GM12874 (cell line): ENCODE data around the gene PRPSAP2.

ENCODE experiments used
- TF ChIP-seq, protein P1 (sequence below): IDR thresholded peaks from 2 replicates; pipeline ENCODE4 v1.5.1; 2011; ENCODE audit warnings: low read depth, mild to moderate bottlenecking, control low read depth, low read length, moderate library complexity; ENCODE audit not compliant: insufficient read depth

PRPSAP2 gene

DNA sequence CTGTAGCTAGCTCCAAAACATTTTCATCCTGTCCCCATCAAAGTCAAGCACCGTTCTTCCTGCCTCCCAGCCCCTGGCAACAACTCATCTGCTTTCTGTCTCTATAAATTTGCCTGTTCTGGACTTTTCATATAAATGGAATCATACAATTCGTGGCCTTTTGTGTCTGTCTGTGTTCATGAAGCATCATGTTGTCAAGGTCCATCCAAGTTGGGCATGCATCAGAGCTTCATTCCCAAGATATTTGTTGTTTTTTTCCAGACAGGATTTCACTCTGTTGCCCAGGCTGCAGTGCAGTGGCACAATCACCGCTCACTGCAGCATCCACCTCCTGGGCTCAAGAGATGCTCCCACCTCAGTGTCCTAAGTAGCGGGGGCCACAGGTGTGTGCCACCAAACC is 99.9 kb downstream of the PRPSAP2 start:
- TF ChIP-seq, protein P1, sequence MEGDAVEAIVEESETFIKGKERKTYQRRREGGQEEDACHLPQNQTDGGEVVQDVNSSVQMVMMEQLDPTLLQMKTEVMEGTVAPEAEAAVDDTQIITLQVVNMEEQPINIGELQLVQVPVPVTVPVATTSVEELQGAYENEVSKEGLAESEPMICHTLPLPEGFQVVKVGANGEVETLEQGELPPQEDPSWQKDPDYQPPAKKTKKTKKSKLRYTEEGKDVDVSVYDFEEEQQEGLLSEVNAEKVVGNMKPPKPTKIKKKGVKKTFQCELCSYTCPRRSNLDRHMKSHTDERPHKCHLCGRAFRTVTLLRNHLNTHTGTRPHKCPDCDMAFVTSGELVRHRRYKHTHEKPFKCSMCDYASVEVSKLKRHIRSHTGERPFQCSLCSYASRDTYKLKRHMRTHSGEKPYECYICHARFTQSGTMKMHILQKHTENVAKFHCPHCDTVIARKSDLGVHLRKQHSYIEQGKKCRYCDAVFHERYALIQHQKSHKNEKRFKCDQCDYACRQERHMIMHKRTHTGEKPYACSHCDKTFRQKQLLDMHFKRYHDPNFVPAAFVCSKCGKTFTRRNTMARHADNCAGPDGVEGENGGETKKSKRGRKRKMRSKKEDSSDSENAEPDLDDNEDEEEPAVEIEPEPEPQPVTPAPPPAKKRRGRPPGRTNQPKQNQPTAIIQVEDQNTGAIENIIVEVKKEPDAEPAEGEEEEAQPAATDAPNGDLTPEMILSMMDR, result no peak

DNA sequence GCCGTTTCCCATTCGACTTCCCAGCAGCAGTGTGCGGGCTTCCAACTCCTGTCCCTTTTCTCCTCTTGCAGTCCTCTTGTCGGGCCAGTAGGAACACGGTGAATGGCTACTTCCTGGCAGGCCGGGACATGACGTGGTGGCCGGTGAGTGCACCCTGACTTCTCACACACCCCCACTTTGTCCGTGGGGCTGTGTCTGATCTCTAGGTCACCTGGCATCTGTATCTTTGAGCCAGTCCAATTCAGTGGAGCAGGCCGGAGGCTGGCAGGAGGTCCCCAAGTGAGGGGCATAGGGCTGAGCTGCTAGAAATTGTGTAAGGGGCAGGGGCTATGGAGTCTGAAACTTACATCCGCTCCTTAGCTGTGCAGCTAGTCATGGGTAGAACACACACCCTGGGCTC is 100.7 kb downstream of the PRPSAP2 start:
- TF ChIP-seq, protein P1, result no peak

DNA sequence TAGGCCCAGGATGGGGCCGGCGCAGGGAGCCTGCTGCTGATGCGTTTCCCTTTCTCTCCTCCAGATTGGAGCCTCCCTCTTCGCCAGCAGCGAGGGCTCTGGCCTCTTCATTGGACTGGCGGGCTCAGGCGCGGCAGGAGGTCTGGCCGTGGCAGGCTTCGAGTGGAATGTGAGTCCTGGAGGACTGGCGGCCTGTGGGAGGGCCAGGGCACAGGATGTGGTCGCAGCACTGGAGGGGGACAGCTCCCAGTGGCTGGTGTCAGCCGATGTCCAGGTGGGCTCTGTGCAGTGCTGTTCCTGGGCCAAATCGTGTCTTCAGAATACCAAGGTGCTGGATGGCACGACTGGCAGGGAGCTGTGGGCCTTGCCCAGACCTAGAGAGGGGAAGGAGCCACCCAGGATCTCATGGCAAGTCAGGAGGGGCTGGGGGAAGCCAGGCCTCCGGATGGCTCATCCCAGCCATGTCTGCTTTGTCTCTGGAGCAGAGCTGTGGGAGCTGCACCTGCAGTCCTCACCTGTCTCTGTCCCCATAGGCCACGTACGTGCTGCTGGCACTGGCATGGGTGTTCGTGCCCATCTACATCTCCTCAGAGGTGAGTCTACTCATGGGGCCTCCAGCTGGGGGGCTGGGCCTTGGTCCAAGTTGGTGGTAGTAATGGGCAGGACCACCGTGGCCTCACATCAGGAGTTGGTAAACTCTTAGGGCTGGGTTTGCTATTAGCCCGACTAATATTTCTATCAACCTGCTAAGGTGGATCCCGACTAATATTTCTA is 101.3 kb downstream of the PRPSAP2 start:
- TF ChIP-seq, protein P1, result no peak

DNA sequence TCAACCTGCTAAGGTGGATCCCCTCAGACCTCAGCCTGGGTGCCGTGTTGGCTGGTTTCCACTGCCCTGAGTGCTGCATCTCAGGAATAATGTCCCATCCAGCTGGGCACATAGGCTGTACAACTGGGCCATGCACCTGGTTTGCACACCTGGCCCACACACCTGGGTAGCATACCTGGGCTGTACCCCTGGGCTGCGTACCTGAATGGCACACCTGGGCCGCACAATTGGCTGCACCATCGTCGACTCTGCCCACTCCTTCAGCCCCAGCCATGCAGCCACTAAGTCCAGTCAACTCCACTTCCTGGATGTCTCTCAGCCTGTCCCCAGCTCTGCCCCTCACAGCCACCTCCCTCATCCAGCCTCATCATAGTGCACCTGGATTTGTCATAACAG is 101.9 kb downstream of the PRPSAP2 start:
- TF ChIP-seq, protein P1, result no peak

- TF ChIP-seq, protein P1, result no peak
Observed at GRCh38 chr17:18960241-18960665, 102.3 kb downstream of the PRPSAP2 start.

DNA sequence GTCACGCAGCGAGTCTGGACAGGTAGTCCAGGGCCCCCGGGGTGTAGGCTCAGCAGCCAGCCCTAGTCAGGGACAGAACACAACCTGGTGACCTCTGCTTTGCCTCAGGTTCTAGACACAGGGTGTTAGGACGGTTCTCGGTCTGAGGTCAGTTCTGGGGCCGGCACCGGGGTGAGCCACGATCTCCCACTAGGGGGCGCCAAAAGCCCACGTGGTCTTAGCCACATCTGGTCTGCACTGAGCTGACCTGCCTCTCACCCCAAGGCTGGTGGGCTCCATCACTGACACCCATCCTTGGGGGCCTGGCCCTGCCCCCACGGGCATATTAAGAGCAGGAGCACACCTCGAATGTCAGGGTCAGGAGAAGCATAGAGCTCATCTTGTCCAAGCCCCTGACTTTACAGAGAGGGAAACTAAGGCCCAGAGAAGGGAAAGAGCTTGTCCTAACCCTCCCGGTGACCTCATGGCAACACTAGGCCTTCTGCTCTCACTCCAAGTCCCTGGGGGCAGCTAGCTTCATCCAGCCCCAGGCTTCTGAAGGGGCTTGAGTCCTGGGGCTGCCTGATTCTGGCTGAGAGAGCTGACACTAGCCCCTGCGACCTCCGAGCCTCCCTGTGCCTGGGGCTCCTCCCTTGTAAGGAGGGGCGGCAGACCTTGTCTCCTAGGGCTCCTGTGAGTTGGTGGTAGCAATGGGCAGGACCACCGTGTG is 103.0 kb downstream of the PRPSAP2 start:
- TF ChIP-seq, protein P1, result peak; percentile 97

- TF ChIP-seq, protein P1, result no peak
Observed at GRCh38 chr17:18961634-18962493, 103.9 kb downstream of the PRPSAP2 start.
